Measurements from ENCODE around the gene LYPD3.

DNA sequence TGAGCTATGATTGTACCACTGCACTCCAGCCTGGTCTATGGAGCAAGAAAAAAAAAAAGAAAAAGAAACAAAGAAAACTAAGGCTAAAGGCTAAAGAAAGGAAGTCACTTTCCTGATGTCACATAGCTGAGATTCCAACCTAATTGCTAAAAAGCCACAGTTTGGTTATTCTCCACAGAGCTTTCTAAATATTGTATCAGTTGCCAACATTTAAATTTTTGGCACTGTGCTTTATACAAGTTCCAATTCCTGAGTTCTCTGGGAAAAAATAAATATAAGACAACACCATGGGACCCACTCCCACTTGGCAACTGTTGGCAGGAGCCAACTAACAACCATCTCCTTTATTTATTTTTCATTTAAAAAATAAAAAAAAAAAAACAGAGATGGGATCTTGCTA is 11.2 kb upstream of the LYPD3 start:
- TF ChIP-seq, protein P1, sequence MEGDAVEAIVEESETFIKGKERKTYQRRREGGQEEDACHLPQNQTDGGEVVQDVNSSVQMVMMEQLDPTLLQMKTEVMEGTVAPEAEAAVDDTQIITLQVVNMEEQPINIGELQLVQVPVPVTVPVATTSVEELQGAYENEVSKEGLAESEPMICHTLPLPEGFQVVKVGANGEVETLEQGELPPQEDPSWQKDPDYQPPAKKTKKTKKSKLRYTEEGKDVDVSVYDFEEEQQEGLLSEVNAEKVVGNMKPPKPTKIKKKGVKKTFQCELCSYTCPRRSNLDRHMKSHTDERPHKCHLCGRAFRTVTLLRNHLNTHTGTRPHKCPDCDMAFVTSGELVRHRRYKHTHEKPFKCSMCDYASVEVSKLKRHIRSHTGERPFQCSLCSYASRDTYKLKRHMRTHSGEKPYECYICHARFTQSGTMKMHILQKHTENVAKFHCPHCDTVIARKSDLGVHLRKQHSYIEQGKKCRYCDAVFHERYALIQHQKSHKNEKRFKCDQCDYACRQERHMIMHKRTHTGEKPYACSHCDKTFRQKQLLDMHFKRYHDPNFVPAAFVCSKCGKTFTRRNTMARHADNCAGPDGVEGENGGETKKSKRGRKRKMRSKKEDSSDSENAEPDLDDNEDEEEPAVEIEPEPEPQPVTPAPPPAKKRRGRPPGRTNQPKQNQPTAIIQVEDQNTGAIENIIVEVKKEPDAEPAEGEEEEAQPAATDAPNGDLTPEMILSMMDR (IDR thresholded peaks at IDR 0.05; ENCODE audit: extremely low read depth in 1 of 2, insufficient read depth in 1 of 2, low read depth in 1 of 2, low read length in 2 of 2): no peak
- no peak for TF ChIP-seq POLR2AphosphoS5 (IDR thresholded peaks at IDR 0.05; ENCODE audit: insufficient read depth, low read depth, low read length)
- TF ChIP-seq JUN (IDR thresholded peaks at IDR 0.05; ENCODE audit: borderline replicate concordance, insufficient read depth, insufficient read length, low read depth): no peak
- no peak for TF ChIP-seq POLR2A (IDR thresholded peaks at IDR 0.05; ENCODE audit: low read depth, low read length)
- no peak for TF ChIP-seq EZH2 (IDR thresholded peaks at IDR 0.05; ENCODE audit: borderline replicate concordance, low read depth, low read length, severe bottlenecking)
- TF ChIP-seq, protein P2, sequence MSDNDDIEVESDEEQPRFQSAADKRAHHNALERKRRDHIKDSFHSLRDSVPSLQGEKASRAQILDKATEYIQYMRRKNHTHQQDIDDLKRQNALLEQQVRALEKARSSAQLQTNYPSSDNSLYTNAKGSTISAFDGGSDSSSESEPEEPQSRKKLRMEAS (IDR thresholded peaks at IDR 0.05; ENCODE audit: insufficient read depth, insufficient read length): no peak
- TF ChIP-seq MYC (IDR thresholded peaks at IDR 0.05; ENCODE audit: low read depth, low read length): no peak
- TF ChIP-seq FOS (IDR thresholded peaks at IDR 0.05; ENCODE audit: borderline replicate concordance, insufficient read depth, low read length): no peak
- no peak for TF ChIP-seq GATA2 (IDR thresholded peaks at IDR 0.05; ENCODE audit: insufficient read depth, insufficient read length, low read depth, low read length)

All from endothelial cell of umbilical vein (primary cell).